ENCODE data around the gene OPN4.

OPN4 gene

DNA sequence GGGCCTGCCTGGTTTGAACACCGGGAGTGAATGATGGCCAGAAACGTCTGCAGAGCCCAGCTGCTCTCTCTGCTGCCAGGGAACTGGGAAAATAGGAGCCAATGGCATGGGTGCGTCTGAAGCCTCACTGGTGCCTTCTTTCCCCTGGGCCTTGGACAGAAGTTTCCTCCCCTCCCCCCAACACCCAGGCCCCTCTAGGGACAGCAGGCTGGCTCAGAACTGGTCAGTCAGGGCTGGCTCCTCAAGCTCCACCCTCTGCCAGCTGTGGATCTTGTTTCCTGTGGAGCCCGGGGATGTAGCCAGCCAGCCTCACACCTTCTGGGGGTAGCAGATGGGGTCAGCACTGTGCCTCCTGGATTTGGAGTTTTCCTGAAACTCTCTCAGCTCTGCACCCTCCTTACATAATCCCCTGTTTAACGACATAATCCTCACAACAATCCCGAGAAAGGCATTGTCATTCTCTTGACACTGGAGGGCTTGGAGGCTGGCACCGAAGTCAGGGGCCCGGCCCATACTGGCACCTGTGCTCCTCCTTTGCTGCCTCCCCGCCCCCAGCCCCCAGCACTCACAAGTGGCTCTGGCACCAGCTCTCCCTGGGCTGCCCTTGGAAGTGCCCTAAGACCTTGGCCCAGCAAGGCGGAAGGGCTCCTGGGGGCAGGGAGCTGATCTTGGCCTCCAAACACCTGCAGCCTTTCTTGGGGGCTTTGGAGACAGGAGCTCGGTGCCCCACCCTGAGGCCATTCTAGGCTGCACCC is 19.7 kb downstream of the OPN4 start:
- H3K4me1 ChIP-seq (ENCODE audit: insufficient read depth, low read length), result peaks cover 60% of the 10 kb centered on the region
- H3K27ac ChIP-seq (ENCODE audit: low read depth, low read length), result peak overlapping the region; percentile 82
- H3K9ac ChIP-seq (ENCODE audit: low read length), result no peak overlapping the region
- no peaks in the 10 kb centered on the region for H3K36me3 ChIP-seq (ENCODE audit: insufficient read depth, low read length)
- H3K27me3 ChIP-seq (ENCODE audit: control insufficient read depth in 1 of 2, insufficient read depth in 2 of 2, low read length in 2 of 2), result no peaks in the 10 kb centered on the region
- peak overlapping the region in 1 of 2 donors; percentile 85 for H3K4me3 ChIP-seq (ENCODE audit: low read depth in 1 of 2, low read length in 2 of 2)
- H3K9me3 ChIP-seq (ENCODE audit: low read length), result no peaks in the 10 kb centered on the region

DNA sequence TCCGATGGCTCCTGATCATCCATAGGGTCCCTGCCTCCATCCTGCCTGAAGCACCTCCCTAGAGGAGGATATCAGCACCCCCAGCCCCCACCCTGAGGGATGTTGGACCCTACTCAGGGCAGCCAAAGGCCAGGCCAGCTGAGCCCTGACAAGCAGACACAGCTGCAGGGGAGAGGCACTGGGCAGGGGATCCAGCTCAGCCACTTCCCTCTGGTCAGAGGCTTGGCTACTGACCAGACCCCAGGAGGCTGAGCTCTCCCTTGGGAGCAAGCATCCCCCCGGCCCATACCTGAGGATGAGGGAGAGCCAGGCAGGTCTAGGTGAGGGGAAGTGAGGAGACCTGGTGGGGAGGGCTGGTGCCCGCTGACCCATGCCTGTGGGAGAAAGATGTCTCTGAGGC is 20.6 kb downstream of the OPN4 start:
- peak overlapping the region; percentile 82 for H3K27ac ChIP-seq (ENCODE audit: low read depth, low read length)

DNA sequence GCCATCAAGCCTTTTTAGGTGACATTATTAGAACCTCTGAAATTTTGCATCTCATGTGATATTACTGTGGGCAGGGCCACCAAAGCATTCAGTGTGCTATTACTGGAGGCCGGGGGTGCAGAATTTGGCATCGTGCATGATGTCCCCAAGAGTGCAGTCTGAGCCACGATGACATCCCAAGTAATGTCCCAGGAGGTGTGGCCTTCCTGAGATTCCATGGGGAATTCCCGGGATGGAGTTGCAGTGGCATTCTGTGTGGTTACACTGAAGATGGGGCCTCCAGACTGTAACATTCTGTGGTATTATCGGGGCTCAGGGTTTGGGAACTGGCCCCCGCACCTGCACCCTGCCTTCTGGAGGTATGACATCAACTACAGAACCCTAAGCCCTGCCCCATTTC is 23.0 kb downstream of the OPN4 start:
- Histone ChIP-seq H3K27ac (ENCODE audit: low read depth, low read length) (no peak overlapping the region), H3K4me1 (ENCODE audit: insufficient read depth, low read length) (peaks cover 66% of the 10 kb centered on the region)

More for the DNA sequence above, 20.6 kb downstream of the OPN4 start:
- H3K9ac ChIP-seq (ENCODE audit: low read length), result no peak overlapping the region
- peaks cover 60% of the 10 kb centered on the region for H3K4me1 ChIP-seq (ENCODE audit: insufficient read depth, low read length)
- H3K27me3 ChIP-seq (ENCODE audit: control insufficient read depth in 1 of 2, insufficient read depth in 2 of 2, low read length in 2 of 2), result no peaks in the 10 kb centered on the region
- H3K9me3 ChIP-seq (ENCODE audit: low read length), result no peaks in the 10 kb centered on the region
- no peak overlapping the region for H3K4me3 ChIP-seq (ENCODE audit: low read depth in 1 of 2, low read length in 2 of 2)
- no peaks in the 10 kb centered on the region for H3K36me3 ChIP-seq (ENCODE audit: insufficient read depth, low read length)

DNA sequence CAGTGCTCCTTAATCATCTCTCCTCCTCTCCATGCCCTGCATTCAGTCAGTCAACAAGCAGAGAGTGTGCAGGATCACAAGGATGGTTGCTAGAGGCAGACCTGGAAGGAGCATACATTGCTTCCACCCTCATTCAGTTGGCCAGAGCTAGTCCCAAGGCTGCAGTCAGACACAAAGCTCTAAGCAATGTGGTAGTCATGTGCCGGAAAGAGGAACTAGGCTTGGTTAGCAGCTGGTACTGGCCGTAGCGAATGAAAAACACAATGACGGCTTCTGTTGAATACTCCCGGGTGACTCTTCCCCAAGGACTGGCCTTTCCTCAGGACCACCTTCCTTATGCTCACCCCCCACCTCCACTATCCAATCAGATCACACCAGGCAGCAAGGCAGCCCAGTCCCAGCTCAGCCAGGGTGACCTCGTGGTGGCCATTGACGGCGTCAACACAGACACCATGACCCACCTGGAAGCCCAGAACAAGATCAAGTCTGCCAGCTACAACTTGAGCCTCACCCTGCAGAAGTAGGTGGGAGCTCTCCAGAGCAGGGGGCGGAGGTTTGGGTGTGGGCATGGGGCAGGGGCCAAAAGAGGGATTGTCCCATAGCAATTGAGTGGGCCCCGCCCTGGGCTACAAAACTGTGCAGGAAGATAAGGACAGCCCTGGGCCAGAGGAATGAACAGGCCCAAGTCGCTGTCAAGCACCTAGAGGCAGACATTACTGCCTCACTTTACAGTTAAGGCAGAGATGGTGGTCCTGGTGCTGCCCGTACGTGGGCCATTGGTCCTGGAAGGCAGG is 24.8 kb downstream of the OPN4 start:
- no peaks in the 10 kb centered on the region for H3K9me3 ChIP-seq (ENCODE audit: low read length)
- peak overlapping the region; percentile 14 for H3K27ac ChIP-seq (ENCODE audit: low read depth, low read length)
- no peak overlapping the region for H3K4me3 ChIP-seq (ENCODE audit: low read depth in 1 of 2, low read length in 2 of 2)
- H3K27me3 ChIP-seq (ENCODE audit: control insufficient read depth in 1 of 2, insufficient read depth in 2 of 2, low read length in 2 of 2), result no peaks in the 10 kb centered on the region
- no peak overlapping the region for H3K9ac ChIP-seq (ENCODE audit: low read length)
- H3K36me3 ChIP-seq (ENCODE audit: insufficient read depth, low read length), result peaks cover 22% of the 10 kb centered on the region
- H3K4me1 ChIP-seq (ENCODE audit: insufficient read depth, low read length), result peaks cover 66% of the 10 kb centered on the region

More for the DNA sequence above, 23.0 kb downstream of the OPN4 start:
- peaks cover 11% of the 10 kb centered on the region for H3K36me3 ChIP-seq (ENCODE audit: insufficient read depth, low read length)
- no peaks in the 10 kb centered on the region for H3K27me3 ChIP-seq (ENCODE audit: control insufficient read depth in 1 of 2, insufficient read depth in 2 of 2, low read length in 2 of 2)
- H3K9me3 ChIP-seq (ENCODE audit: low read length), result no peaks in the 10 kb centered on the region
- H3K4me3 ChIP-seq (ENCODE audit: low read depth in 1 of 2, low read length in 2 of 2), result no peak overlapping the region
- no peak overlapping the region for H3K9ac ChIP-seq (ENCODE audit: low read length)

DNA sequence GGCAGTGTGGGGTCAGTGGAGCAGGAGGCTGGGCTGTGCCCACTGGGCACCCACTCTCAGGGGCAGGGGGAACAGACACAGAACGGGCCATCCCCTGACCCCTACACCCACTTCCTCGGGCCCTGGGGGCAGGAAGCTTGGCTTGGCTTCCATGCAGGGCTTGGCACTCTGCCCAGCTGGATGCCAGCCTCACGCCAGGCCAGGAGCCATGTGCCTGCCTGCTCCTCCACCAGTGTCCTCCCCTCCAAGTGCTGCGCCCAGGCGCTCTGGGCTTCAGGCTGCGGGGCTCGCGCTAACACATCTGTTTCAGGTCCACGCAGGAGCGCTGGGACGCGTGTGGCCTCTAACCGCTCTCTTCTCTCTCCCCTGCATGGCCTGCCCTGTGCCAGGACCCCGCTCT is 26.7 kb downstream of the OPN4 start:
- peaks cover 22% of the 10 kb centered on the region for H3K36me3 ChIP-seq (ENCODE audit: insufficient read depth, low read length)
- peaks cover 64% of the 10 kb centered on the region for H3K4me1 ChIP-seq (ENCODE audit: insufficient read depth, low read length)
- H3K27ac ChIP-seq (ENCODE audit: low read depth, low read length), result peak overlapping the region; percentile 73
- no peak overlapping the region for H3K9ac ChIP-seq (ENCODE audit: low read length)
- H3K9me3 ChIP-seq (ENCODE audit: low read length), result no peaks in the 10 kb centered on the region
- H3K27me3 ChIP-seq (ENCODE audit: control insufficient read depth in 1 of 2, insufficient read depth in 2 of 2, low read length in 2 of 2), result no peaks in the 10 kb centered on the region
- no peak overlapping the region for H3K4me3 ChIP-seq (ENCODE audit: low read depth in 1 of 2, low read length in 2 of 2)

- no peak overlapping the region for H3K9ac ChIP-seq (ENCODE audit: low read length)
- H3K27ac ChIP-seq (ENCODE audit: low read depth, low read length), result peak overlapping the region; percentile 66
- H3K9me3 ChIP-seq (ENCODE audit: low read length), result no peaks in the 10 kb centered on the region
- H3K4me3 ChIP-seq (ENCODE audit: low read depth in 1 of 2, low read length in 2 of 2), result no peak overlapping the region
- peaks cover 22% of the 10 kb centered on the region for H3K36me3 ChIP-seq (ENCODE audit: insufficient read depth, low read length)
- H3K27me3 ChIP-seq (ENCODE audit: control insufficient read depth in 1 of 2, insufficient read depth in 2 of 2, low read length in 2 of 2), result no peaks in the 10 kb centered on the region
- peaks cover 60% of the 10 kb centered on the region for H3K4me1 ChIP-seq (ENCODE audit: insufficient read depth, low read length)
Measured at GRCh38 chr10:86681722-86682386, 27.5 kb downstream of the OPN4 start.

GRCh38 chr10:86682675-86683074 is 28.3 kb downstream of the OPN4 start:
- Histone ChIP-seq H3K9ac (ENCODE audit: low read length) (no peak overlapping the region), H3K27ac (ENCODE audit: low read depth, low read length) (no peak overlapping the region), H3K4me3 (ENCODE audit: low read depth in 1 of 2, low read length in 2 of 2) (no peak overlapping the region), H3K4me1 (ENCODE audit: insufficient read depth, low read length) (peaks cover 64% of the 10 kb centered on the region), H3K27me3 (ENCODE audit: control insufficient read depth in 1 of 2, insufficient read depth in 2 of 2, low read length in 2 of 2) (no peaks in the 10 kb centered on the region), H3K36me3 (ENCODE audit: insufficient read depth, low read length) (peaks cover 22% of the 10 kb centered on the region), H3K9me3 (ENCODE audit: low read length) (no peaks in the 10 kb centered on the region)

DNA sequence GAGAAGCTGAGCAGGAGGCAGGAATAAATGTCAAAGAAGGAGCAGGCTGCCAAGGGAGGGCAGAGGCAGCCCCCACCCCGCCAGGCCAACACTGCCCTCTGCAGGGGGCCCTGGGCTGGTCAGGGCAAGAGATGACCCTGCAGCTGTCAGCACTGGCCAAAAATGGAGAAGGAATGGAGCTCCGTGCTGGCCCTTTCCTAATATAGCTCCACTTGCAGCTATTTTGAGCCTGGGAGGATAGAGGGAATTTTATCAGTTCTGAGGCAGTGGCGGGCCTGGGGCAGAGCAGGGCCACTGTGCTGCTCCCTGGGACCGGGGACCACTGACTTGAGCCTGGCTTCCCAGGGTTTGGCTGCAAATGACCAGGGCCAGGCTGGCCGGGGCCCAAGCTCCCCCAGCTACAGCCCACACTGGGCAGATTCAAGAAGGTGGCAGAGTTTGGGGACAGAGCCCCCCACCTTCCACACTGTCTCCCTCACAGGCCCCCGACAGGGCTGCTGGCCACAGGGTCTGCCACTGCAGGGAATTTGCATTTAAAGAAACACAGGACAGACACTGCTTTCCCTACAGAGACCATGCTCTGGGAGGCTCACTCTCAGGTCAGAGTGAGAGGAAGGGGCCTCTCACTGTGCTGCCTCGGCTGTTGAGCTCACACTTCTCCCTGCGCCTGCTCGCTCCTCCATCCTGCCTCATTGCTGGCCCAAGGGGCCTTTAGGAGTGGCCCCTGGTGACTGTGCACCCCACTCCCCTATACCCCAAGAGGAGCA is 30.2 kb downstream of the OPN4 start:
- H3K36me3 ChIP-seq (ENCODE audit: insufficient read depth, low read length), result peaks cover 22% of the 10 kb centered on the region
- no peaks in the 10 kb centered on the region for H3K27me3 ChIP-seq (ENCODE audit: control insufficient read depth in 1 of 2, insufficient read depth in 2 of 2, low read length in 2 of 2)
- H3K9ac ChIP-seq (ENCODE audit: low read length), result no peak overlapping the region
- no peak overlapping the region for H3K4me3 ChIP-seq (ENCODE audit: low read depth in 1 of 2, low read length in 2 of 2)
- no peaks in the 10 kb centered on the region for H3K9me3 ChIP-seq (ENCODE audit: low read length)
- peaks cover 78% of the 10 kb centered on the region for H3K4me1 ChIP-seq (ENCODE audit: insufficient read depth, low read length)
- peak overlapping the region; percentile 86 for H3K27ac ChIP-seq (ENCODE audit: low read depth, low read length)

GRCh38 chr10:86685416-86685815 is 31.1 kb downstream of the OPN4 start:
- H3K4me3 ChIP-seq (ENCODE audit: low read depth in 1 of 2, low read length in 2 of 2), result no peak overlapping the region
- peaks cover 78% of the 10 kb centered on the region for H3K4me1 ChIP-seq (ENCODE audit: insufficient read depth, low read length)
- peak overlapping the region; percentile 86 for H3K27ac ChIP-seq (ENCODE audit: low read depth, low read length)
- no peak overlapping the region for H3K9ac ChIP-seq (ENCODE audit: low read length)
- no peaks in the 10 kb centered on the region for H3K9me3 ChIP-seq (ENCODE audit: low read length)
- no peaks in the 10 kb centered on the region for H3K27me3 ChIP-seq (ENCODE audit: control insufficient read depth in 1 of 2, insufficient read depth in 2 of 2, low read length in 2 of 2)
- H3K36me3 ChIP-seq (ENCODE audit: insufficient read depth, low read length), result peaks cover 22% of the 10 kb centered on the region

- H3K36me3 ChIP-seq (ENCODE audit: insufficient read depth, low read length), result peaks cover 22% of the 10 kb centered on the region
- peak overlapping the region; percentile 67 for H3K27ac ChIP-seq (ENCODE audit: low read depth, low read length)
- H3K4me1 ChIP-seq (ENCODE audit: insufficient read depth, low read length), result peaks cover 73% of the 10 kb centered on the region
Measured at GRCh38 chr10:86685893-86686632, 31.7 kb downstream of the OPN4 start.

More at GRCh38 chr10:86685893-86686632, 31.7 kb downstream of the OPN4 start:
- Histone ChIP-seq H3K9ac (ENCODE audit: low read length) (no peak overlapping the region), H3K4me3 (ENCODE audit: low read depth in 1 of 2, low read length in 2 of 2) (no peak overlapping the region), H3K9me3 (ENCODE audit: low read length) (no peaks in the 10 kb centered on the region), H3K27me3 (ENCODE audit: control insufficient read depth in 1 of 2, insufficient read depth in 2 of 2, low read length in 2 of 2) (no peaks in the 10 kb centered on the region)

All from muscle layer of colon (tissue), 2 donors.